Adrenal gland (tissue), 5 donors: ENCODE data around the gene CAMKK1.

Experiments used
- CTCF ChIP-seq, 6 experiments: fragments of 450-650 bp in 4 of 6; fragments of 200-600 bp in 2 of 6; sonication (generic) in 1 of 6; IDR thresholded peaks; 1 replicate in 5 of 6; 2 replicates in 1 of 6; pipeline versions ENCODE4 v1.5.1 to v1.8.0; 2016 to 2021; ENCODE audit warnings: antibody characterized with exemption in 6 of 6, mild to moderate bottlenecking in 2 of 6, moderate library complexity in 1 of 6
- POLR2A ChIP-seq, 2 donors: fragments of 450-650 bp; IDR thresholded peaks; one replicate each; pipeline ENCODE4 v1.6.1; 2017; ENCODE audit warnings: antibody characterized with exemption in 2 of 2, mild to moderate bottlenecking in 2 of 2, moderate library complexity in 1 of 2
- donor health status: DM: no; HTN: no; CAD: no.

GRCh38 chr17:3847165-3847670 is 45.6 kb downstream of the CAMKK1 start:
- TF ChIP-seq CTCF (IDR thresholded peaks at IDR 0.05) (no peak), POLR2A (IDR thresholded peaks at IDR 0.05) (no peak)
